GM21723 (cell line): ENCODE results near the gene ATP6V1C2.

ENCODE experiments used
- ATAC-seq: cut with Tn5 transposase; IDR thresholded peaks from one replicate; pipeline ENCODE4 v1.9.1; 2021; ENCODE audit warnings: mild to moderate bottlenecking, moderate library complexity; ENCODE audit not compliant: unreplicated experiment

ATP6V1C2 gene

GRCh38 chr2:10732924-10733565 lies 11.6 kb downstream of the ATP6V1C2 start:
- ATAC-seq: no peak

- ATAC-seq: no peak
Measured at GRCh38 chr2:10733566-10733925, 12.1 kb downstream of the ATP6V1C2 start.

- ATAC-seq: no peak
Measured at GRCh38 chr2:10733980-10734379, 12.6 kb downstream of the ATP6V1C2 start.

- ATAC-seq: no peak
Measured at GRCh38 chr2:10738192-10738591, 16.8 kb downstream of the ATP6V1C2 start.

- no peak for ATAC-seq
Measured at GRCh38 chr2:10740226-10740625, 18.8 kb downstream of the ATP6V1C2 start.

- no peak for ATAC-seq
Measured at GRCh38 chr2:10741139-10741538, 19.7 kb downstream of the ATP6V1C2 start.

- ATAC-seq: no peak
Measured at GRCh38 chr2:10742666-10743065, 21.2 kb downstream of the ATP6V1C2 start.

GRCh38 chr2:10750610-10751009 lies 29.2 kb downstream of the ATP6V1C2 start:
- no peak for ATAC-seq

- no peak for ATAC-seq
Measured at GRCh38 chr2:10752236-10752635, 30.8 kb downstream of the ATP6V1C2 start.

GRCh38 chr2:10753156-10753555 lies 31.7 kb downstream of the ATP6V1C2 start:
- ATAC-seq: no peak

- no peak for ATAC-seq
Measured at GRCh38 chr2:10753876-10754275, 32.4 kb downstream of the ATP6V1C2 start.

GRCh38 chr2:10755621-10756020 lies 34.2 kb downstream of the ATP6V1C2 start:
- ATAC-seq: no peak

GRCh38 chr2:10757814-10758286 lies 36.4 kb downstream of the ATP6V1C2 start:
- ATAC-seq: no peak

GRCh38 chr2:10759151-10759714 lies 37.8 kb downstream of the ATP6V1C2 start:
- ATAC-seq: no peak

- no peak for ATAC-seq
Measured at GRCh38 chr2:10760794-10761504, 39.5 kb downstream of the ATP6V1C2 start.

GRCh38 chr2:10761591-10761990 lies 40.2 kb downstream of the ATP6V1C2 start:
- ATAC-seq: no peak

- ATAC-seq: no peak
Measured at GRCh38 chr2:10762651-10763460, 41.4 kb downstream of the ATP6V1C2 start.

GRCh38 chr2:10763461-10763800 lies 42.0 kb downstream of the ATP6V1C2 start:
- no peak for ATAC-seq

- no peak for ATAC-seq
Measured at GRCh38 chr2:10764096-10764785, 42.8 kb downstream of the ATP6V1C2 start.

GRCh38 chr2:10764896-10765295 lies 43.5 kb downstream of the ATP6V1C2 start:
- no peak for ATAC-seq

- ATAC-seq: no peak
Measured at GRCh38 chr2:10765461-10765860, 44.0 kb downstream of the ATP6V1C2 start.
